NOMO-1 treated with DMSO at 0.1 percent for 48 hours (cell line): Measurements from ENCODE around the gene RTBDN.
A peak's percentile ranks its signal among the peaks of the same experiment; 100 is the strongest.

ENCODE experiments used
- DNase-seq: peaks from one replicate; lab custom pipeline; 2025; ENCODE audit not compliant: unreplicated experiment; lab: John Stamatoyannopoulos, UW

The RTBDN gene

GRCh38 chr19:12793290-12794195 lies 40.8 kb downstream of the RTBDN start:
- peak; percentile 84 for DNase-seq

GRCh38 chr19:12792853-12793289 lies 41.5 kb downstream of the RTBDN start:
- DNase-seq = no peak

GRCh38 chr19:12792051-12792852 lies 42.1 kb downstream of the RTBDN start:
- DNase-seq = peak; percentile 76

GRCh38 chr19:12791345-12792050 lies 42.9 kb downstream of the RTBDN start, which contains the start of gene JUNB:
JUNB (plus strand) TSS chr19:12791486; CDS start chr19:12791772, 286 bp downstream.
- DNase-seq = peak; percentile 91

- peak; percentile 24 for DNase-seq
Observed at GRCh38 chr19:12790628-12791344, 43.6 kb downstream of the RTBDN start.

- peak; percentile 96 for DNase-seq
Observed at GRCh38 chr19:12789904-12790619, 44.3 kb downstream of the RTBDN start.

- peak; percentile 36 for DNase-seq
Observed at GRCh38 chr19:12789098-12789903, 45.1 kb downstream of the RTBDN start.

GRCh38 chr19:12788682-12789097 lies 45.7 kb downstream of the RTBDN start:
- DNase-seq = peak; percentile 24

- DNase-seq = no peak
Observed at GRCh38 chr19:12788042-12788681, 46.2 kb downstream of the RTBDN start.

- DNase-seq = no peak
Observed at GRCh38 chr19:12787458-12787857, 46.9 kb downstream of the RTBDN start.

GRCh38 chr19:12786952-12787351 lies 47.4 kb downstream of the RTBDN start:
- no peak for DNase-seq

- DNase-seq = peak; percentile 67
Observed at GRCh38 chr19:12786141-12786870, 48.1 kb downstream of the RTBDN start.

- peak; percentile 67 for DNase-seq
Observed at GRCh38 chr19:12785431-12786031, 48.8 kb downstream of the RTBDN start.

- peak; percentile 9 for DNase-seq
Observed at GRCh38 chr19:12784871-12785430, 49.4 kb downstream of the RTBDN start.

GRCh38 chr19:12784394-12784870 lies 49.9 kb downstream of the RTBDN start:
- DNase-seq = no peak

GRCh38 chr19:12783849-12784393 lies 50.5 kb downstream of the RTBDN start:
- no peak for DNase-seq
